ENCODE data around the gene TMEM9B.

- TF ChIP-seq REST (IDR thresholded peaks at IDR 0.05; ENCODE audit: unreplicated experiment): no peak
- no peak for TF ChIP-seq CTCF (conservative IDR thresholded peaks at IDR 0.05; ENCODE audit: low read depth in 2 of 2)
Measured at GRCh38 chr11:8947230-8947943, 16.9 kb downstream of the TMEM9B start.

Measured in GM23338 (cell line).